Uterus (tissue), 2 donors: Measurements from ENCODE around the gene VPS11.

ENCODE experiments used
- POLR2A ChIP-seq, 2 donors: fragments of 450-650 bp; IDR thresholded peaks; one replicate each; pipeline ENCODE4 v1.6.1; 2016; ENCODE audit warnings: antibody characterized with exemption in 2 of 2, mild to moderate bottlenecking in 1 of 2, moderate library complexity in 1 of 2
- TF ChIP-seq, protein P1 (sequence below), 4 experiments: fragments of 200-600 bp in 2 of 4; fragments of 450-650 bp in 2 of 4; sonication (generic) in 2 of 4; IDR thresholded peaks; one replicate each; pipeline ENCODE4 v1.5.1; 2016 to 2019; ENCODE audit warnings: antibody characterized with exemption in 4 of 4, mild to moderate bottlenecking in 2 of 4, moderate library complexity in 1 of 4

- TF ChIP-seq, protein P1, sequence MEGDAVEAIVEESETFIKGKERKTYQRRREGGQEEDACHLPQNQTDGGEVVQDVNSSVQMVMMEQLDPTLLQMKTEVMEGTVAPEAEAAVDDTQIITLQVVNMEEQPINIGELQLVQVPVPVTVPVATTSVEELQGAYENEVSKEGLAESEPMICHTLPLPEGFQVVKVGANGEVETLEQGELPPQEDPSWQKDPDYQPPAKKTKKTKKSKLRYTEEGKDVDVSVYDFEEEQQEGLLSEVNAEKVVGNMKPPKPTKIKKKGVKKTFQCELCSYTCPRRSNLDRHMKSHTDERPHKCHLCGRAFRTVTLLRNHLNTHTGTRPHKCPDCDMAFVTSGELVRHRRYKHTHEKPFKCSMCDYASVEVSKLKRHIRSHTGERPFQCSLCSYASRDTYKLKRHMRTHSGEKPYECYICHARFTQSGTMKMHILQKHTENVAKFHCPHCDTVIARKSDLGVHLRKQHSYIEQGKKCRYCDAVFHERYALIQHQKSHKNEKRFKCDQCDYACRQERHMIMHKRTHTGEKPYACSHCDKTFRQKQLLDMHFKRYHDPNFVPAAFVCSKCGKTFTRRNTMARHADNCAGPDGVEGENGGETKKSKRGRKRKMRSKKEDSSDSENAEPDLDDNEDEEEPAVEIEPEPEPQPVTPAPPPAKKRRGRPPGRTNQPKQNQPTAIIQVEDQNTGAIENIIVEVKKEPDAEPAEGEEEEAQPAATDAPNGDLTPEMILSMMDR (IDR thresholded peaks at IDR 0.05): no peak
- TF ChIP-seq POLR2A (IDR thresholded peaks at IDR 0.05): no peak
Measured at GRCh38 chr11:119034813-119035212, 32.8 kb upstream of the VPS11 start.
